Transverse colon (tissue), 4 donors: ENCODE data around the gene GATA5.

Experiments used
- POLR2A ChIP-seq: fragments of 450-650 bp; IDR thresholded peaks from one replicate; pipeline ENCODE4 v1.6.1; 2016; ENCODE audit warnings: antibody characterized with exemption, mild to moderate bottlenecking, moderate library complexity
- POLR2AphosphoS5 ChIP-seq, 3 donors: sonication (generic); formaldehyde crosslinking; IDR thresholded peaks; one replicate each; pipeline ENCODE4 v1.6.1; 2016; ENCODE audit warnings: antibody characterized with exemption in 3 of 3
- TF ChIP-seq, protein P1 (sequence below), 5 experiments: fragments of 200-600 bp in 3 of 5; fragments of 450-650 bp in 2 of 5; sonication (generic) in 3 of 5; IDR thresholded peaks; 1 replicate in 2 of 5; 2 replicates in 3 of 5; pipeline ENCODE4 v1.5.1; 2016 to 2017; ENCODE audit warnings: antibody characterized with exemption in 5 of 5, inconsistent platforms in 3 of 5, mild to moderate bottlenecking in 2 of 5, moderate library complexity in 1 of 5

DNA sequence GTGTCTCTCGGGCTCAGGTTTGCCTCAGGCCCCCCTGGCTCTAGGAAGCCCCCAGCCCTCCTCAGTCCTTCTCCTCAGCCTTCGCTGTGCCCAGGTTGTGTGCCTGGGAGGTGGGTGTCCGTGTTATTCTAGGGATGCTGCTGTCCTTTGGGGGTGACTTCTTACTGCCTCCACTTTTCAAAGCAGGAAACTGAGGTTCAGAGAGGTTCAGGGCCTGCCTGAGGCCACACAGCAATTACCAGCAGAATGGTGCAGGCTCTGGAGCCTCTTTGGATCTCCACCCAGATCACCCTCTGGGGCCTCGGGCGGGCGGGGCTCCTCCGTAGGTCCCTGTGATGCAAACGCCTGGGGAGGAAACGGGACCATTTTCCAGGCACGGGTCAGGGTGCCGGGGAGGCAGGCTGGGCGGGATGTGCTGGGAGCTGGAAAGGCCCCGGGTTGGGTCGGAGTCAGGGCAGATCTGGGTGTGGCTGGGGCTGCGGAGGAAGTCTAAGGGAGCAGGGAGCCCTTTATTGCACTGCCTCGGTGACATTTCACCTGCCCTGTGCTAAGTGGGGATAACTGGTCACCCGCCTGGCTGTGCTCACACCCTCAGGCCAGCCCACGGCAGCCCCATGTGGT is 23.2 kb downstream of the GATA5 start:
- TF ChIP-seq, protein P1, sequence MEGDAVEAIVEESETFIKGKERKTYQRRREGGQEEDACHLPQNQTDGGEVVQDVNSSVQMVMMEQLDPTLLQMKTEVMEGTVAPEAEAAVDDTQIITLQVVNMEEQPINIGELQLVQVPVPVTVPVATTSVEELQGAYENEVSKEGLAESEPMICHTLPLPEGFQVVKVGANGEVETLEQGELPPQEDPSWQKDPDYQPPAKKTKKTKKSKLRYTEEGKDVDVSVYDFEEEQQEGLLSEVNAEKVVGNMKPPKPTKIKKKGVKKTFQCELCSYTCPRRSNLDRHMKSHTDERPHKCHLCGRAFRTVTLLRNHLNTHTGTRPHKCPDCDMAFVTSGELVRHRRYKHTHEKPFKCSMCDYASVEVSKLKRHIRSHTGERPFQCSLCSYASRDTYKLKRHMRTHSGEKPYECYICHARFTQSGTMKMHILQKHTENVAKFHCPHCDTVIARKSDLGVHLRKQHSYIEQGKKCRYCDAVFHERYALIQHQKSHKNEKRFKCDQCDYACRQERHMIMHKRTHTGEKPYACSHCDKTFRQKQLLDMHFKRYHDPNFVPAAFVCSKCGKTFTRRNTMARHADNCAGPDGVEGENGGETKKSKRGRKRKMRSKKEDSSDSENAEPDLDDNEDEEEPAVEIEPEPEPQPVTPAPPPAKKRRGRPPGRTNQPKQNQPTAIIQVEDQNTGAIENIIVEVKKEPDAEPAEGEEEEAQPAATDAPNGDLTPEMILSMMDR (IDR thresholded peaks at IDR 0.05) = no peak
- TF ChIP-seq POLR2AphosphoS5 (IDR thresholded peaks at IDR 0.05) (no peak), POLR2A (no peak)
